ENCODE results near the gene STK32C. TPM values are rescaled to one million over a fixed set of nuclear protein-coding genes. Genes with fewer than 3 reads are reported as not detected.
"Not testable (repeated sequence)": the region's sequence is repeated elsewhere in the genome, so short reads cannot be mapped to it uniquely, and the experiment has no call there.

Gene STK32C
- polyA plus RNA-seq, 4 donors = 3.4 to 12.0 (median 7.0) TPM

- Histone ChIP-seq H3K4me3 (ENCODE audit: low read depth in 1 of 3, low read length in 3 of 3) (no peak overlapping the region), H3K27me3 (ENCODE audit: control insufficient read depth in 3 of 3, insufficient read depth in 3 of 3, low read length in 3 of 3) (peaks cover 0 to 5% (median 0%) of the 10 kb centered on the region in 3 donors), H3K9me3 (ENCODE audit: control insufficient read depth in 2 of 2, insufficient read depth in 1 of 2, low read depth in 1 of 2, low read length in 1 of 2) (no peaks in the 10 kb centered on the region), H3K36me3 (ENCODE audit: control insufficient read depth in 3 of 3, insufficient read depth in 2 of 3, low read depth in 1 of 3, low read length in 3 of 3) (no peaks in the 10 kb centered on the region), H3K4me1 (ENCODE audit: control insufficient read depth in 3 of 3, insufficient read depth in 2 of 3, low read depth in 1 of 3, low read length in 2 of 3) (no peaks in the 10 kb centered on the region), H3K27ac (ENCODE audit: low read depth in 1 of 3, low read length in 2 of 3) (no peak overlapping the region)
- DNase-seq = no peak
- 85 to 90% (median 86%) methylated on average over 34 of the region's 34 CpGs for WGBS, 3 donors
- no peak for FAIRE-seq
Measured at GRCh38 chr10:132299371-132300336, 8.1 kb downstream of the STK32C start.

GRCh38 chr10:132298038-132298881 lies 9.5 kb downstream of the STK32C start:
- H3K4me3 ChIP-seq (ENCODE audit: low read depth in 1 of 3, low read length in 3 of 3) = no peak overlapping the region
- peaks cover 0 to 5% (median 0%) of the 10 kb centered on the region in 3 donors for H3K27me3 ChIP-seq (ENCODE audit: control insufficient read depth in 3 of 3, insufficient read depth in 3 of 3, low read length in 3 of 3)
- H3K27ac ChIP-seq (ENCODE audit: low read depth in 1 of 3, low read length in 2 of 3) = no peak overlapping the region
- DNase-seq = no peak
- H3K36me3 ChIP-seq (ENCODE audit: control insufficient read depth in 3 of 3, insufficient read depth in 2 of 3, low read depth in 1 of 3, low read length in 3 of 3) = no peaks in the 10 kb centered on the region
- no peaks in the 10 kb centered on the region for H3K4me1 ChIP-seq (ENCODE audit: control insufficient read depth in 3 of 3, insufficient read depth in 2 of 3, low read depth in 1 of 3, low read length in 2 of 3)
- H3K9me3 ChIP-seq (ENCODE audit: control insufficient read depth in 2 of 2, insufficient read depth in 1 of 2, low read depth in 1 of 2, low read length in 1 of 2) = no peaks in the 10 kb centered on the region
- no peak for FAIRE-seq
- 68 to 75% (median 74%) methylated on average over 27 to 28 of the region's 28 CpGs for WGBS, 3 donors

GRCh38 chr10:132297526-132297925 lies 10.2 kb downstream of the STK32C start:
- Histone ChIP-seq H3K36me3 (ENCODE audit: control insufficient read depth in 3 of 3, insufficient read depth in 2 of 3, low read depth in 1 of 3, low read length in 3 of 3) (no peaks in the 10 kb centered on the region), H3K9me3 (ENCODE audit: control insufficient read depth in 2 of 2, insufficient read depth in 1 of 2, low read depth in 1 of 2, low read length in 1 of 2) (no peaks in the 10 kb centered on the region), H3K4me1 (ENCODE audit: control insufficient read depth in 3 of 3, insufficient read depth in 2 of 3, low read depth in 1 of 3, low read length in 2 of 3) (no peaks in the 10 kb centered on the region), H3K4me3 (ENCODE audit: low read depth in 1 of 3, low read length in 3 of 3) (no peak overlapping the region), H3K27ac (ENCODE audit: low read depth in 1 of 3, low read length in 2 of 3) (no peak overlapping the region), H3K27me3 (ENCODE audit: control insufficient read depth in 3 of 3, insufficient read depth in 3 of 3, low read length in 3 of 3) (peaks cover 0 to under 1% (median 0%) of the 10 kb centered on the region in 3 donors)
- no peak for FAIRE-seq
- no peak for DNase-seq
- WGBS, 3 donors = 19 to 29% (median 25%) methylated on average over 9 of the region's 9 CpGs

- DNase-seq = no peak
- H3K9me3 ChIP-seq (ENCODE audit: control insufficient read depth in 2 of 2, insufficient read depth in 1 of 2, low read depth in 1 of 2, low read length in 1 of 2) = no peaks in the 10 kb centered on the region
- H3K27ac ChIP-seq (ENCODE audit: low read depth in 1 of 3, low read length in 2 of 3) = no peak overlapping the region
- FAIRE-seq = no peak
- WGBS, 3 donors = 83 to 86% (median 84%) methylated on average over 27 to 28 of the region's 28 CpGs
- H3K36me3 ChIP-seq (ENCODE audit: control insufficient read depth in 3 of 3, insufficient read depth in 2 of 3, low read depth in 1 of 3, low read length in 3 of 3) = no peaks in the 10 kb centered on the region
- no peaks in the 10 kb centered on the region for H3K4me1 ChIP-seq (ENCODE audit: control insufficient read depth in 3 of 3, insufficient read depth in 2 of 3, low read depth in 1 of 3, low read length in 2 of 3)
- no peak overlapping the region for H3K4me3 ChIP-seq (ENCODE audit: low read depth in 1 of 3, low read length in 3 of 3)
- H3K27me3 ChIP-seq (ENCODE audit: control insufficient read depth in 3 of 3, insufficient read depth in 3 of 3, low read length in 3 of 3) = no peaks in the 10 kb centered on the region
Measured at GRCh38 chr10:132296666-132297443, 10.9 kb downstream of the STK32C start.

- not testable (repeated sequence) for H3K27ac ChIP-seq (ENCODE audit: low read depth in 1 of 3, low read length in 2 of 3); FAIRE-seq; H3K36me3 ChIP-seq (ENCODE audit: control insufficient read depth in 3 of 3, insufficient read depth in 2 of 3, low read depth in 1 of 3, low read length in 3 of 3); H3K4me1 ChIP-seq (ENCODE audit: control insufficient read depth in 3 of 3, insufficient read depth in 2 of 3, low read depth in 1 of 3, low read length in 2 of 3); H3K4me3 ChIP-seq (ENCODE audit: low read depth in 1 of 3, low read length in 3 of 3); H3K9me3 ChIP-seq (ENCODE audit: control insufficient read depth in 2 of 2, insufficient read depth in 1 of 2, low read depth in 1 of 2, low read length in 1 of 2); DNase-seq; H3K27me3 ChIP-seq (ENCODE audit: control insufficient read depth in 3 of 3, insufficient read depth in 3 of 3, low read length in 3 of 3)
- WGBS, 3 donors = 91 to 94% (median 92%) methylated on average over 23 of the region's 23 CpGs
Measured at GRCh38 chr10:132295481-132295880, 12.3 kb downstream of the STK32C start.

GRCh38 chr10:132294561-132295318 lies 13.0 kb downstream of the STK32C start:
- no peak overlapping the region for H3K4me3 ChIP-seq (ENCODE audit: low read depth in 1 of 3, low read length in 3 of 3)
- no peak for DNase-seq
- WGBS, 3 donors = 53 to 64% (median 61%) methylated on average over 23 of the region's 23 CpGs
- no peaks in the 10 kb centered on the region for H3K4me1 ChIP-seq (ENCODE audit: control insufficient read depth in 3 of 3, insufficient read depth in 2 of 3, low read depth in 1 of 3, low read length in 2 of 3)
- H3K27me3 ChIP-seq (ENCODE audit: control insufficient read depth in 3 of 3, insufficient read depth in 3 of 3, low read length in 3 of 3) = no peaks in the 10 kb centered on the region
- FAIRE-seq = no peak
- no peak overlapping the region for H3K27ac ChIP-seq (ENCODE audit: low read depth in 1 of 3, low read length in 2 of 3)
- H3K9me3 ChIP-seq (ENCODE audit: control insufficient read depth in 2 of 2, insufficient read depth in 1 of 2, low read depth in 1 of 2, low read length in 1 of 2) = peaks cover 0 to 2% of the 10 kb centered on the region in 2 donors
- H3K36me3 ChIP-seq (ENCODE audit: control insufficient read depth in 3 of 3, insufficient read depth in 2 of 3, low read depth in 1 of 3, low read length in 3 of 3) = no peaks in the 10 kb centered on the region

- FAIRE-seq = no peak
Measured at GRCh38 chr10:132293813-132294520, 13.8 kb downstream of the STK32C start.

More at GRCh38 chr10:132293813-132294520, 13.8 kb downstream of the STK32C start:
- H3K27ac ChIP-seq (ENCODE audit: low read depth in 1 of 3, low read length in 2 of 3) = no peak overlapping the region
- no peak overlapping the region for H3K4me3 ChIP-seq (ENCODE audit: low read depth in 1 of 3, low read length in 3 of 3)
- H3K9me3 ChIP-seq (ENCODE audit: control insufficient read depth in 2 of 2, insufficient read depth in 1 of 2, low read depth in 1 of 2, low read length in 1 of 2) = peaks cover 0 to 2% of the 10 kb centered on the region in 2 donors
- no peak for DNase-seq
- H3K4me1 ChIP-seq (ENCODE audit: control insufficient read depth in 3 of 3, insufficient read depth in 2 of 3, low read depth in 1 of 3, low read length in 2 of 3) = no peaks in the 10 kb centered on the region
- H3K36me3 ChIP-seq (ENCODE audit: control insufficient read depth in 3 of 3, insufficient read depth in 2 of 3, low read depth in 1 of 3, low read length in 3 of 3) = no peaks in the 10 kb centered on the region
- 69 to 77% (median 77%) methylated on average over 25 of the region's 25 CpGs for WGBS, 3 donors
- no peaks in the 10 kb centered on the region for H3K27me3 ChIP-seq (ENCODE audit: control insufficient read depth in 3 of 3, insufficient read depth in 3 of 3, low read length in 3 of 3)

Measured in small intestine (tissue), 7 donors.